Suppressor macrophage (primary cell): ENCODE measurements around the gene C3.

Source experiments
- DNase-seq, 4 experiments: peaks; one replicate each; pipeline ENCODE4 v3.0.0-alpha.2; 2020 to 2022

Gene C3

DNA sequence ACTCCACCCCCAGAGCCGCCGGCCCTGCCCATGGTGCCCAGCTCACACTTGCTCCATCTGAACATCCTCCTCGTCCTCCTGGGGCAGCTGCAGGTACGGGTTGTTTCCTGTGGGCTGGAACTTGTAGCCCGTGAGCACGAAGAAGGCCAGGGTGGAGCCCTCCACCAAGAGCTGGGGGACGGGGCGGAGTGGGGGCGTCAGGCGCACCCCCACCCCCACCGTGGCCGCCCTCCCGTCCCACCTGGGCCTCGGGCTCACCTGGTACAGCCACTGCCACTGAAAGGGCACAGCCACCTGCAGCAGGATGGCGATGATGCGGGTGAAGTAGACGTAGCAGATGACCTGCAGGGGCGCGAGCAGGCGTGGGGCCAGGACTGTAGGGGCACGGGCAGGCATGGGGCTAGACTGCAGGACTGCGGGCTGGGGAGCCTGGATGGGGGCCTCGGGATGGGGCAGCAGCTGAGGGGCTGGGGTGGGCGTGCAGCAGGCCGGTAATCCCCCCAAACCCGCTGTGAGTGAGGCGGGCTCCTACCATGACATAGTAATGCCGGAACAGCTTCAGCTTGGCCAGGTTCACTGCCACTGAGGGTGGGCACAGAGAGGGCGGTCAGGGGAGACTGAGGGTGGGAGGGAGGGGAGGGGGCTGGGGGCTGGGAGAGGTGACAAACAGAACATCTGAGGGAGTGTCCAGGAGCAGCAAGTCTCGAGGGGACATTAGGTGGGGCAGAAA lies 10.7 kb upstream of the C3 start:
- DNase-seq = no peak

DNA sequence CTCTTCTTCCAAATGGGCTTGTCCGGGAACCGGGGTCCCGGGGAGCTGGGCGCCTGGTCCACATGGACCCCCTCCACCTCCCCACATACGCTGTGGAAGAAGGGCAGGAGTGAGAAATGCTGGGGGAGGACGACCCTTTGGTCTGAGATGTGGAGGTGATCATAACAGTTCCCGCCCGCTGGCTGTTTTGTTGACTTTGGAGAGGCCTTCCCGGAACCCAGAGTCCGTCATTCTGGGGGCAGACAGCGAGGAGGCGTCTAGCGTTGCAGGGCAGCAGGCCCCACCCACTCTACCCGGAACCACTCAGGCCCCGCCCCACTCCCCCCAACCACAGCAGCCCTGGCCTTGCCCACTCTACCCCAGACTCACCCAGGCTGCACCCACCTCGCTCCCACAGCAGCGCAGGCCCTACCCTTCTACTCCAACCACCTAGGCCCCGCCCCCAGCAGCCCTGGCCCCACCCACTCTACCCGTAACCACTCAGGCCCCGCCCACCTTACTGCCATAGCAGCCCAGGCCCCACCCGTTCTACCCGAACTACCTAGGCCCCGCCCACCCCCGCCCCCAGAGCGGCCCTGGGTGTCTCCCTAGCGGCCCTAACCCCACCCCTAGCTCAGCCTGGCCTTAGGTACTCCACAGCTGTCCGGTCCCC lies 9.8 kb upstream of the C3 start:
- DNase-seq = peak in 3 of 4 experiments; percentile 41 to 50 (median 47)

GRCh38 chr19:6729573-6730152 lies 9.2 kb upstream of the C3 start:
- DNase-seq = no peak

GRCh38 chr19:6728346-6728745 lies 7.9 kb upstream of the C3 start:
- DNase-seq = peak; percentile 77 to 91 (median 88)

DNA sequence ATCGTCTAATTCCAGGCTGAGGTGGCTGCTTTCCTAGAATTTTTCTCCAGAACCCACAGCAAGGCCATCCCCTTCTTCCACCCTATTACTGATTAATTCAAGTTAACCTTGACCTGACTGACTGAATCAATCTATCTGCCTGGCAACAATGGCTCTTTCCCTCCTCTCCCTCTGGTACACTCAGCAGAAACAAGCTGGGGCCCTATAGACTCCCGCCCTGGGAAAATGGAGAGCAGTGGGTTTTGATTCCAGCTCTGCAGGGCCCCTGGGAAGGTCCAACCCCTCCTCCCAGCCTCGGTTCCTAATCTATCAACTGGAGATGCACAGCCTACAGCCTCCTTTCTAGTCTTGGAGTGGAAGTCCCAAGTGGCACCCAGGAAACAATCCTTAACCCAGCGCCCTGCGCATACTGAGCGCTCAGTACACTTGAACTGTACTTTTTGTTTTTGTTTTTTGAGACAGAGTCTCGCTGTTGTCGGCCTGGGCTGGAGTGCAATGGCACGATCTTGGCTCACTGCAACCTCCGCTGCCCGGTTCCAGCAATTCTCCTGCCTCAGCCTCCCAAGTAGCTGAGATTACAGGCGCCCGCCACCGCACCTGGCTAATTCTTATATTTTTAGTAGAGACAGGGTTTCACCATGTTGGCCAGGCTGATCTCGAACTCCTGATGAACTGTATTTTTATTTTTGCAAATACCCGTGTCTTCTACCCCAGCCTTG lies 5.2 kb upstream of the C3 start:
- DNase-seq = no peak

DNA sequence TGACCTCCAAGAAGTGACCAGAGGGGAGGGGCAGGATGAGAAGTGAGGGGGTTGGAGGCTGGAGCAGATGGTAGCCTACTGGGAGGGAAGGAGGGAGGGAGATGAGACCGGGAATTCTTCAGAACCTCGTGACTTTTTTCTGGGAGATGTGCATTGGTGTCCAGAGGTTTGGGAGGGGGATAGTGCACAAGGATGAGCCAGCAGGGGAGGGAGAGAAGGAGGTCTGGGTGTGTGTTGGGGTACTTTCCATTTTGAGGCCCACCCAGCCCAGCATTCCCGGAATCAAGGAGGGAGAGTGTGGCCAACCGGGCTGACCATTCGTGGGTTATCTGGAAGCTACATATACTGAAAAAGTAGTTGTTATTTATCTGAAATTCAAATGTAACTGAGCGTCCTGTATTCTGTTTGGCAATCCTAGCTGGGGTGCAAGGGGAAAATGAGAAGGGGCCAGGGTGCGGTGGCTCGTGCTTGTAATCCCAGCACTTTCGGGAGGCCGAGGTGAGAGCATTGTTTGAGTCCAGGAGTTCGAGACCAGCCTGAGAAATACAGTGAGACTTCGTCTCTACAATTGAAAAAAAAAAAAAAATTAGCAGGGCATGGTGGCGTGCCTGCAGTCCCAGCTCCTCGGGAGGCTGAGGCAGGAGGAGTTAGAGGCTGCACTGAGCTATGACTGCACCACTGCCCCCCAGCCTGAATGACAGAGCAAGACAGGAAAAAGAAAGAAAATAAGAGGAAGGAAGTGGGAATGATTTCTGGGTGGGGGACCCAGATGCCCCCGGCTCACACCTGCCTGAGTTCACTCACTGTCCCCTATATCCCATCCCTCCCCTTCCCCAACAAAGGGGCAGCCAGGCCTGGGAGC lies 4.4 kb upstream of the C3 start:
- DNase-seq = no peak

GRCh38 chr19:6723738-6724137 lies 3.3 kb upstream of the C3 start:
- peak; percentile 50 to 70 (median 64) for DNase-seq

- DNase-seq = no peak
Measured at GRCh38 chr19:6723108-6723618, 2.7 kb upstream of the C3 start.

DNA sequence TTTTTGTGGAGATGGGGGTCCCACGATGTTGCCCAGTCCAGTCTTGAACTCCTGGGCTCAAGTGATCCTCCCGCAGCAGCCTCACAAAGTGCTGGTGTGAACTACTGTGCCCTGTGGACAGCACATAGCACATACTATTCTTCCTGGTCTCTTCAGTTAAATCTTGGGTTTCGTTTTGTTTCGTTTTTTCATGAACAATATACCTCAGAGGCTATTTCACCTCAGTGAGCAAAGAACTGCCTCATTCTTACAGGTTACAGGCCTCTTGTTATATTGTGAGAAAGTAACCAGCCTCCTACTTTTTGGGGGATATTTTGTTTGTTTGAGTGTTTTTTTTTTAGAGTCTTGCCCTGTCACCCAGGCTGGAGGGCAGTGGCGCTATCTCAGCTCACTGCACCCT lies 1.3 kb upstream of the C3 start:
- DNase-seq = no peak

GRCh38 chr19:6721138-6721474 lies 656 bp upstream of the C3 start:
- DNase-seq = peak in 2 of 4 experiments; percentile 52 to 67

DNA sequence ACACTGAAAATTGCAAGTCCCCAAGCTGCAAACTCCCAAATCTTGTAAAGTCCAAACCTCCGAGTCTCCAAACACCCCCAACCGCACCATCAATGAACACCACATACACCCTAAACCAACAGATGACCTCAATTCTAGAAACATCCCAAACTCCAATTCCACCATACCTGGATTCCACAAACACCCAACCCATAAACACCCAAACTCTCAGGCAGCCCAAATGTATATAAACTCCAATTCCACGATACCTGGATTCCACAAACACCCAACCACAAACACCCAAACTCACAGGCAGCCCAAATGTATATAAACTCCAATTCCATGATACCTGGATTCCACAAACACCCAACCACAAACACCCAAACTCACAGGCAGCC lies 470 bp downstream of the C3 start:
- no peak for DNase-seq

- DNase-seq = no peak
Measured at GRCh38 chr19:6719540-6719861, 949 bp downstream of the C3 start.

GRCh38 chr19:6718741-6719539 lies 1.5 kb downstream of the C3 start:
- DNase-seq = peak in 2 of 4 experiments; percentile 28 to 29

DNA sequence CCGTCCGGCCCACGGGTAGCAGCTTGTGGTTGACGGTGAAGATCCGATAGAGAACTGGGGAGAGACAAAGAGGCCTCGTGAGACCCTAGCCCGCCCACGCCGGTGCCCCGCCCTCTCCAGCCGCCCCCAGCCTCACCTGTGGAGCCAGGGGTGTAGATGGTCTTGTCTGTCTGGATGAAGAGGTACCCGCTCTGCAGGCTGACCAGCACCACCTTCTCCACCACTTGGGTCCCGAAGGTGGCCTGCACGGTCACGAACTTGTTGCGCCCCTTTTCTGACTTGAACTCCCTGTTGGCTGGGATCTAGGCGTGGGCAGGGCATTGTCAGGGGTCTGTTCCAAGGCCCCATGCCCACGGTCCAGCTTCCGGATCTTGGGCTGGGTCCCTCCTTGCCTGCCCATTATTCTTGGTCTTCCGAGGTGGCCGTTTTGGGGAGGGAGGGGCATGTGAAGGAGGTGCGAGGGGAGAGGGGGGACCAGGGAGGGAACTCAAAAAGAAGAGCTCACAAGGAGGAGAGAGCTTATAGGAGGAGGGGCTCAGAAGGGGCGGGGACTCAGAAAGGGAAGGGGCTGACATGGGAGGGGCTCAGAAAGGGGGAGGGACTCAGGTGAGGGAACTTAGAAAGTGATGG lies 2.2 kb downstream of the C3 start:
- no peak for DNase-seq

GRCh38 chr19:6717441-6717971 lies 2.9 kb downstream of the C3 start:
- no peak for DNase-seq

DNA sequence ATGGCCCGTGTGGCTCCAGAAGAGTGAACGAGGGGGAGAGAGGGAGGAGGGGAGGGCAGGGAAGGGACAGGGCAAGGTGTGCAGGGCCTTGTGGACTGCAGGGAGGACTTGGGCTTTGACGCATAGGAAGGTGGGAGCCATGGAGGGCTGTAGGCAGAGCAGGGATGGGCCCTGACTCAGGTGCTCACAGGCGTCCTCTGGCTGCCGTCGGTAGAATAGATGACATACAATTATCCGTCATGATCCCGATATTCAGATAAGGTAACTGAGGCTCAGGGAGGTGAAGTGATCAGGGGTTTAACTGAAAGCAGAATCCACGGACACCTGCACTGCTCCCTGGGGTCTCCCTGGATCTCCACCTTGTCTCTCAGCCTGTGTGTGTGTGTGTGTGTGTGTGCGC lies 3.4 kb downstream of the C3 start:
- DNase-seq = no peak

DNA sequence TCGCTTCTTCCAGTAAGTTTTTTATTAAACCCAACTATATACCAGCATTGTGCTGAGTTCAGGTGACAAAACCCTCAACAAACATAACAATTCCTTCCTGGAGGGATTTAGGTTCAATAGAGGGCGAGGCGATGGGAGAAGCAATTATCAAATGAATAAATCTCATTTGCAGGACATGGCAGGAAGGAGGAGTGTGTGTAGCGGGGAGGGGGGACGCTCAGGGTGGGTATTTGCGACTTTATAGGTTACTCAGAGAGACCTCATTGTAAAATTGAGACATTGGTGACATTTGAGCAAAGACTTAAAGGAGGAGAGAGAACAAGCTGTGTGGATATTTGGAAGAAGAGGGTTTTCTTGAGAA lies 3.9 kb downstream of the C3 start:
- no peak for DNase-seq

DNA sequence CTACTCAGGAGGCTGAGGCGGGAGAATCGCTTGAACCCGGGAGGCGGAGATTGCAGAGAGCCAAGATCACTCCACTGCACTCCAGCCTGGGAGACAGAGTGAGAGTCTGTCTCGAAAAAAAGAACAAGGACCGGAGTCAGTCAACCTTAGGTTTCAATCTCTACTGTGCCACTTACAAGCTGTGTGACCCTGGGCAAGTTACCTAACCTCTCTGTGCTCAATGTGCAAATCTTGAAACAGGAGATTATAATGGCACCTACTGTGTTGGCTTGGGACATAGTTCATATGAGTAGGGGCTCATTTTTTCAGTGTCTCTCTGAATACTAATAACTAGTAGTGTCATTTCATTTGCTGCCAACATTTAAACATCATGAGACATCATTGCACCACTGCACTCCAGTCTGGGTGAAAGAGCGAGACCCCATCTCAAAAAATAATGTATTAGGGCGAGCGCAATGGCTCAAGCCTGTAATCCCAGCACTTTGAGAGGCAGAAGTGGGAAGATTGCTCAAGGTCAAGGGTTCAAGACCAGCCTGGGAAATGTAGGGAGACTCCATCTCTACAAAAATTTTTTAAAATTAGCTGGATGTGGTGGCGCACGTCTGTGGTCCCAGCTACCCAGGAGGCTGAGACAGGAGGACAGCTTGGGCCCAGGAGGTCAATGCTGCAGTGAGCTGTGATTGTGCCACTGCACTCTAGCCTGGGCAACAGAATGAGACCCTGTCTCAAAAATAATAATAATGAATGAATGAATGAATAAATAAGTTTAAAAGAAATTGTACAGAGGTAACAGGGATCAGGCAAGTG lies 5.5 kb downstream of the C3 start:
- DNase-seq = no peak

GRCh38 chr19:6713773-6714692 lies 6.4 kb downstream of the C3 start:
- DNase-seq = no peak
